Measurements from ENCODE around the gene SLIT3.
"Not testable (repeated sequence)": the region's sequence is repeated elsewhere in the genome, so short reads cannot be mapped to it uniquely, and the experiment has no call there.

SLIT3 gene

GRCh38 chr5:168654211-168654721 is 646.7 kb downstream of the SLIT3 start:
- DNase-seq, result peak; percentile 76

- no peak for DNase-seq
Measured at GRCh38 chr5:168653626-168654025, 647.3 kb downstream of the SLIT3 start.

GRCh38 chr5:168651648-168652047 is 649.3 kb downstream of the SLIT3 start:
- DNase-seq, result no peak

GRCh38 chr5:168649306-168649705 is 651.6 kb downstream of the SLIT3 start:
- DNase-seq, result no peak

- no peak for DNase-seq
Measured at GRCh38 chr5:168648576-168648975, 652.4 kb downstream of the SLIT3 start.

- DNase-seq, result no peak
Measured at GRCh38 chr5:168648016-168648415, 652.9 kb downstream of the SLIT3 start.

- DNase-seq, result no peak
Measured at GRCh38 chr5:168647083-168647482, 653.9 kb downstream of the SLIT3 start.

- DNase-seq, result no peak
Measured at GRCh38 chr5:168646335-168646734, 654.6 kb downstream of the SLIT3 start.

GRCh38 chr5:168645195-168645594 is 655.7 kb downstream of the SLIT3 start:
- no peak for DNase-seq

GRCh38 chr5:168642019-168642418 is 658.9 kb downstream of the SLIT3 start:
- DNase-seq, result no peak

- DNase-seq, result not testable (repeated sequence)
Measured at GRCh38 chr5:168638846-168639245, 662.1 kb downstream of the SLIT3 start.

GRCh38 chr5:168637793-168638192 is 663.1 kb downstream of the SLIT3 start:
- no peak for DNase-seq

- DNase-seq, result no peak
Measured at GRCh38 chr5:168637281-168637680, 663.7 kb downstream of the SLIT3 start.

- not testable (repeated sequence) for DNase-seq
Measured at GRCh38 chr5:168630958-168631357, 670.0 kb downstream of the SLIT3 start.

- no peak for DNase-seq
Measured at GRCh38 chr5:168624850-168625364, 676.0 kb downstream of the SLIT3 start.

- DNase-seq, result no peak
Measured at GRCh38 chr5:168620807-168621206, 680.1 kb downstream of the SLIT3 start.

GRCh38 chr5:168614661-168615060 is 686.3 kb downstream of the SLIT3 start:
- DNase-seq, result no peak

GRCh38 chr5:168613996-168614395 is 686.9 kb downstream of the SLIT3 start:
- DNase-seq, result no peak

GRCh38 chr5:168613396-168613795 is 687.5 kb downstream of the SLIT3 start:
- DNase-seq, result no peak

GRCh38 chr5:168612996-168613395 is 687.9 kb downstream of the SLIT3 start:
- DNase-seq, result no peak

- DNase-seq, result no peak
Measured at GRCh38 chr5:168612123-168612522, 688.8 kb downstream of the SLIT3 start.

Measured in left hindlimb (tissue), 1 donor.